ENCODE measurements around the gene SERPINE1.
"Not testable (repeated sequence)": the region's sequence is repeated elsewhere in the genome, so short reads cannot be mapped to it uniquely, and the experiment has no call there.

Gene SERPINE1

GRCh38 chr7:101100858-101101847 lies 25.8 kb upstream of the SERPINE1 start:
- no peaks in the 10 kb centered on the region for H3K27me3 ChIP-seq (ENCODE audit: insufficient read depth, poor library complexity, severe bottlenecking)
- H3K36me3 ChIP-seq (ENCODE audit: low read depth): no peaks in the 10 kb centered on the region
- ATAC-seq (ENCODE audit: low read depth): no peak
- TF ChIP-seq CTCF (IDR thresholded peaks at IDR 0.05; ENCODE audit: poor library complexity, severe bottlenecking): no peak
- DNase-seq (ENCODE audit: low spot score): no peak
- H3K9me3 ChIP-seq (ENCODE audit: severe bottlenecking): no peaks in the 10 kb centered on the region
- H3K27ac ChIP-seq (ENCODE audit: poor library complexity, severe bottlenecking): peak overlapping the region; percentile 84
- peaks cover 20% of the 10 kb centered on the region for H3K4me1 ChIP-seq (ENCODE audit: insufficient read depth, poor library complexity, severe bottlenecking)
- no peak overlapping the region for H3K4me3 ChIP-seq (ENCODE audit: severe bottlenecking)

GRCh38 chr7:101102026-101102425 lies 24.9 kb upstream of the SERPINE1 start:
- no peaks in the 10 kb centered on the region for H3K36me3 ChIP-seq (ENCODE audit: low read depth)
- peaks cover 20% of the 10 kb centered on the region for H3K4me1 ChIP-seq (ENCODE audit: insufficient read depth, poor library complexity, severe bottlenecking)
- H3K27ac ChIP-seq (ENCODE audit: poor library complexity, severe bottlenecking): peak overlapping the region; percentile 84
- no peaks in the 10 kb centered on the region for H3K27me3 ChIP-seq (ENCODE audit: insufficient read depth, poor library complexity, severe bottlenecking)
- no peak for TF ChIP-seq CTCF (IDR thresholded peaks at IDR 0.05; ENCODE audit: poor library complexity, severe bottlenecking)
- H3K9me3 ChIP-seq (ENCODE audit: severe bottlenecking): no peaks in the 10 kb centered on the region
- no peak for DNase-seq (ENCODE audit: low spot score)
- no peak overlapping the region for H3K4me3 ChIP-seq (ENCODE audit: severe bottlenecking)
- ATAC-seq (ENCODE audit: low read depth): no peak

GRCh38 chr7:101103701-101104100 lies 23.2 kb upstream of the SERPINE1 start:
- not testable (repeated sequence) for H3K9me3 ChIP-seq (ENCODE audit: severe bottlenecking); H3K27me3 ChIP-seq (ENCODE audit: insufficient read depth, poor library complexity, severe bottlenecking); H3K36me3 ChIP-seq (ENCODE audit: low read depth); H3K4me3 ChIP-seq (ENCODE audit: severe bottlenecking); DNase-seq (ENCODE audit: low spot score); ATAC-seq (ENCODE audit: low read depth)
- Histone ChIP-seq H3K27ac (ENCODE audit: poor library complexity, severe bottlenecking) (peak overlapping the region; percentile 12), H3K4me1 (ENCODE audit: insufficient read depth, poor library complexity, severe bottlenecking) (peaks cover 24% of the 10 kb centered on the region)

GRCh38 chr7:101104193-101104713 lies 22.7 kb upstream of the SERPINE1 start:
- Histone ChIP-seq H3K4me3 (ENCODE audit: severe bottlenecking) (no peak overlapping the region), H3K4me1 (ENCODE audit: insufficient read depth, poor library complexity, severe bottlenecking) (peaks cover 30% of the 10 kb centered on the region), H3K9me3 (ENCODE audit: severe bottlenecking) (no peaks in the 10 kb centered on the region), H3K27ac (ENCODE audit: poor library complexity, severe bottlenecking) (peak overlapping the region; percentile 12), H3K36me3 (ENCODE audit: low read depth) (no peaks in the 10 kb centered on the region), H3K27me3 (ENCODE audit: insufficient read depth, poor library complexity, severe bottlenecking) (no peaks in the 10 kb centered on the region)
- DNase-seq (ENCODE audit: low spot score): no peak
- TF ChIP-seq CTCF (IDR thresholded peaks at IDR 0.05; ENCODE audit: poor library complexity, severe bottlenecking): no peak
- ATAC-seq (ENCODE audit: low read depth): no peak

- no peak for ATAC-seq (ENCODE audit: low read depth)
- H3K4me1 ChIP-seq (ENCODE audit: insufficient read depth, poor library complexity, severe bottlenecking): peaks cover 30% of the 10 kb centered on the region
Measured at GRCh38 chr7:101104799-101105198, 22.1 kb upstream of the SERPINE1 start.

GRCh38 chr7:101105248-101105647 lies 21.7 kb upstream of the SERPINE1 start:
- not testable (repeated sequence) for H3K36me3 ChIP-seq (ENCODE audit: low read depth); H3K27me3 ChIP-seq (ENCODE audit: insufficient read depth, poor library complexity, severe bottlenecking); ATAC-seq (ENCODE audit: low read depth); DNase-seq (ENCODE audit: low spot score); H3K27ac ChIP-seq (ENCODE audit: poor library complexity, severe bottlenecking); H3K4me3 ChIP-seq (ENCODE audit: severe bottlenecking); H3K9me3 ChIP-seq (ENCODE audit: severe bottlenecking)
- H3K4me1 ChIP-seq (ENCODE audit: insufficient read depth, poor library complexity, severe bottlenecking): peaks cover 27% of the 10 kb centered on the region

More at GRCh38 chr7:101104799-101105198, 22.1 kb upstream of the SERPINE1 start:
- no peak overlapping the region for H3K27ac ChIP-seq (ENCODE audit: poor library complexity, severe bottlenecking)
- no peak for TF ChIP-seq CTCF (IDR thresholded peaks at IDR 0.05; ENCODE audit: poor library complexity, severe bottlenecking)
- no peaks in the 10 kb centered on the region for H3K9me3 ChIP-seq (ENCODE audit: severe bottlenecking)
- H3K27me3 ChIP-seq (ENCODE audit: insufficient read depth, poor library complexity, severe bottlenecking): no peaks in the 10 kb centered on the region
- no peaks in the 10 kb centered on the region for H3K36me3 ChIP-seq (ENCODE audit: low read depth)
- DNase-seq (ENCODE audit: low spot score): no peak
- no peak overlapping the region for H3K4me3 ChIP-seq (ENCODE audit: severe bottlenecking)

Data from RWPE2 (cell line).